K562 treated with DMSO at 1 percent for 12 hours (cell line): Measurements from ENCODE around the gene GJE1. TPM values are rescaled to one million over a fixed set of nuclear protein-coding genes. Genes with fewer than 3 reads are reported as not detected.

ENCODE experiments used
- total RNA-seq: library from RNA; unstranded; fragments of 300-600 nt; gene quantifications from 2 replicates; pipeline ENCODE4 v1.2.3, GENCODE V29; 2022; ENCODE audit not compliant: insufficient read depth

GJE1 gene, protein sequence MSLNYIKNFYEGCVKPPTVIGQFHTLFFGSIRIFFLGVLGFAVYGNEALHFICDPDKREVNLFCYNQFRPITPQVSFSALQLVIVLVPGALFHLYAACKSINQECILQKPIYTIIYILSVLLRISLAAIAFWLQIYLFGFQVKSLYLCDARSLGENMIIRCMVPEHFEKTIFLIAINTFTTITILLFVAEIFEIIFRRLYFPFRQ
- not detected in 2 replicates for total RNA-seq

DNA sequence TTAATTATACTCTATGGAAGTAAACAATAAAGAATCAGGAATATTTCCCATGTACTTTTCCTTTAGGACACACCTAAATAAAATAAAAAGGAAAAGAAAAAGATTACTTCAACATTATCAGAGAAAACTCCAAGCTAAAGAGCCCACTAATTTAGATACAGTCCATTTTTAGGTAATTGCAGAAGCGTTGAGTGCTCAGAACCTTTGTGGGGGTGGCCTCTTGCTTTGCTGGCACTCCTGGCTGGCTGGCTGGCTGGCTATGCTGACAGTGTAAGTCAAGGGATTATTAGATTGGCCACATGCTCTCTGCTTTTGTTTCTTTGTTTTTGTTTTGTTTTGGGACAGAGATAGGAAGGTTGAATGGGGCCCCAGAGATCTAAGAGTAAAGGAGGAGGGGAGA, at the start of gene GJE1:
GJE1 (plus strand) TSS at position 301 of the 400 bp plus-strand sequence. CDS start 234 bp downstream, outside the sequence.

DNA sequence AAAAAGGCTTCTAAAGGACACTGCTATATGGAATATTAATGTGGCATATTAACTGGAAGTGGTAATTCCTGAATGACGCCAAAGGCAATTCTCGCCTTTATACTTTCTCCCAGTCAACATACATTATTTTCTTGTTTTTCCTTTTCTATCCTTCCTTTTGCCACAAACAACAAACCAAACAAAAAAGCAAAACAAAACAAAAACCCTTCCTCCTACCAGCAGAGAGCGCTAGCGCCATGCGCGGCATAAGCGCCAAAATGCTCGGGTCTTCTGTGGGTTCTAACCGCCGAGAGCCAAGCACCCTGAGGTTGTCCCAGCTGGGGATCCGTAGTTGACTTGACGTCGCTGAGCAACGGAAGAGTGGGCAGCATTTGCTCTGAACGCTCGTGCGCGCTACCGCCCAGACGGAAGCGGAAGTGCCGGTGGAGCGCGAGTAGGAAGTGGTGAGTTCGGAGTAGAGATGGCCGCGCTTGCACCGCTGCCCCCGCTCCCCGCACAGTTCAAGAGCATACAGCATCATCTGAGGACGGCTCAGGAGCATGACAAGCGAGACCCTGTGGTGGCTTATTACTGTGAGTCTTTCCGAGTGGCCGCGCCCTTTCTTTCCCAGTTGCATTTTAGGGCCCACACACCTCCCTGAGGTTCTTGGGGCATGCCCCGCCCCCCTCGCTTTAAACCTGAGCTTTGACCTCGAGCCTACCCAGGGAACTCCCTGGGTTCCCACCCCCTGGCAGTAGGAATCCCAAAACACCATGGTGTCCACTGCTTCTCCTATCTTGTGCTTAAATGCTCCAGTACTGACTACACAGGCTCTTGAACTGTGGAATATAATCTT, 14.3 kb downstream of the GJE1 start, which contains the start of the genes NMBR and VTA1:
NMBR (minus strand) TSS at position 295 of the 835 bp plus-strand sequence. CDS start 58,464 bp downstream, outside the sequence.
VTA1 (plus strand) TSS at position 436 of the 835 bp plus-strand sequence; CDS start at position 461, 25 bp downstream.

Other genes starting within 250 kb of the GJE1 start
- gene NMBR, start 14.2 kb downstream of the GJE1 start, total RNA-seq, result not detected in 2 replicates
- 32.0 and 54.8 TPM in 2 replicates for gene VTA1, start 14.3 kb downstream of the GJE1 start, total RNA-seq
- not detected in 2 replicates for gene ADGRG6, start 169.1 kb downstream of the GJE1 start, total RNA-seq